Lower lobe of right lung (tissue), 2 donors: Measurements from ENCODE around the gene HDAC7. TPM values are rescaled to one million over a fixed set of nuclear protein-coding genes. Genes with fewer than 3 reads are reported as not detected.

Experiments used
- ATAC-seq, 2 donors: fragments of 200-7000 bp; cut with Tn5 transposase; one replicate each; pipeline ENCODE4 v1.9.1; 2020 to 2022; ENCODE audit warnings: mild to moderate bottlenecking in 2 of 2, moderate library complexity in 2 of 2
- DNase-seq: peaks from one replicate; pipeline ENCODE4 v3.0.0-alpha.2; 2020
- H3K27ac ChIP-seq: fragments of 200-600 bp; one replicate; pipeline ENCODE4 v1.8.0; 2022
- H3K27me3 ChIP-seq: fragments of 200-600 bp; one replicate; pipeline ENCODE4 v1.8.0; 2022; ENCODE audit warnings: low read depth
- H3K36me3 ChIP-seq: fragments of 200-600 bp; one replicate; pipeline ENCODE4 v1.8.0; 2022; ENCODE audit warnings: mild to moderate bottlenecking
- H3K4me1 ChIP-seq: fragments of 200-600 bp; one replicate; pipeline ENCODE4 v1.8.0; 2022
- H3K4me3 ChIP-seq: fragments of 200-600 bp; one replicate; pipeline ENCODE4 v1.8.0; 2022; ENCODE audit warnings: mild to moderate bottlenecking
- H3K9me3 ChIP-seq: fragments of 200-600 bp; one replicate; pipeline ENCODE4 v1.8.0; 2022
- intact Hi-C: fragments of 100-400 bp; cut with DNase I; formaldehyde crosslinking; loops from one replicate; pipeline ENCODE4 v1.11.0; 2022
- total RNA-seq: library from RNA; stranded (reverse); fragmentation: NEBNext Ultra II Directional; extraction: Animal tissue kit (Norgen Biotek cat#: 25700); gene quantifications from one replicate; pipeline ENCODE4 v1.2.1, GENCODE V29; 2021
- TF ChIP-seq, protein P1 (sequence below): fragments of 200-600 bp; IDR thresholded peaks from one replicate; pipeline ENCODE4 v1.8.0; 2022; ENCODE audit warnings: antibody characterized with exemption, mild to moderate bottlenecking
- donor health status: DM: no; HTN: yes; CAD: no; lungs with severe emphysema.

Gene HDAC7
- total RNA-seq, 1 donor from 2014 or later, result 104 TPM

DNA sequence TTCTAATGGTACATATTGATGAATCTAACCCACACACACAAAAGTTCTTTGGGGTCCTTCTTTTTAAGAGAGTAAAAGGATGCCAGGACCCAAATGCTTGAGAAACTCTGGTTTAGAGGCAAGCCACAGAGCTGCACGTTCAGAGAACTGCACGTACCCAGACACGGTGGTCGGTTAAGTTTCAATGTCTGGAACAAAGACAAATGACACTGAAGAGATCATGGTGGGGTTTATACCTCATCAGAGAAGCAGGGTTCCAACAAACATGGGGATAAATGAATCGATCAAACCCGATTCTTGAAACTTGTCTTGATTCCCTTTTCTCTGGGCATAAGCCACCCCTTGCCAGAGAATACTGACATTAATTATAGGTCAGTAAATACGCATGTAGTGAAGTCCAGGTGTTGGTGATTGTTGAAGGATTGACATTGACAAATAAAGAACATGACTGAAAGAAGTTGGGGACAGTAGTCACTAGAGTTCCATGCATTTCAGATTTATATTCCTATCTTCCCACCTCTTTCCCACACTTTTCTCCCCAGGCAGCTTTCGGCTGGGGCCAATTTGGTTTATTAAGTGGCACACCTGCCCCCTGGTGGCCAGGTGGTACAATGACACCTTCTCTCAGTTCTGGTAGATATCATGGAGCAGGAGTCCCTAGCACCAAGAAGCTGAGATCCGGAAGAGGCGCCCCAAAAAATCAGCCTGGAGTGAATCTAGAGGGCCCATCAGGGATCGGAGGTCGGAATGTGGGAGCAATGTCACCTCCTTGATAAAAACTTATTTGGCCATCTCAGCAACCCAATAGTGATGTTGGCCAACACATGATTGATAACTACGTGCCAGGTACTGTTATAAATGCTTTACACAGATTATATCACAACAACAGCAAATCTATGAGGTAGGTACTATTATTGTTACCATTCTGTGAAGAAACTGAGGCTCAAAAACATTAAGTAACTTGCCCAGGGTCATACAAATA lies 17.8 kb upstream of the HDAC7 start:
- ATAC-seq (peak; percentile 78 to 83), DNase-seq (peak; percentile 75)
- no peaks in the 10 kb centered on the region for H3K27me3 ChIP-seq
- TF ChIP-seq, protein P1, sequence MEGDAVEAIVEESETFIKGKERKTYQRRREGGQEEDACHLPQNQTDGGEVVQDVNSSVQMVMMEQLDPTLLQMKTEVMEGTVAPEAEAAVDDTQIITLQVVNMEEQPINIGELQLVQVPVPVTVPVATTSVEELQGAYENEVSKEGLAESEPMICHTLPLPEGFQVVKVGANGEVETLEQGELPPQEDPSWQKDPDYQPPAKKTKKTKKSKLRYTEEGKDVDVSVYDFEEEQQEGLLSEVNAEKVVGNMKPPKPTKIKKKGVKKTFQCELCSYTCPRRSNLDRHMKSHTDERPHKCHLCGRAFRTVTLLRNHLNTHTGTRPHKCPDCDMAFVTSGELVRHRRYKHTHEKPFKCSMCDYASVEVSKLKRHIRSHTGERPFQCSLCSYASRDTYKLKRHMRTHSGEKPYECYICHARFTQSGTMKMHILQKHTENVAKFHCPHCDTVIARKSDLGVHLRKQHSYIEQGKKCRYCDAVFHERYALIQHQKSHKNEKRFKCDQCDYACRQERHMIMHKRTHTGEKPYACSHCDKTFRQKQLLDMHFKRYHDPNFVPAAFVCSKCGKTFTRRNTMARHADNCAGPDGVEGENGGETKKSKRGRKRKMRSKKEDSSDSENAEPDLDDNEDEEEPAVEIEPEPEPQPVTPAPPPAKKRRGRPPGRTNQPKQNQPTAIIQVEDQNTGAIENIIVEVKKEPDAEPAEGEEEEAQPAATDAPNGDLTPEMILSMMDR, result peak; percentile 90
- H3K9me3 ChIP-seq, result no peaks in the 10 kb centered on the region
- intact Hi-C loops, result no loop called here
- H3K27ac ChIP-seq, result no peak overlapping the region
- H3K4me1 ChIP-seq, result peaks cover 40% of the 10 kb centered on the region
- no peak overlapping the region for H3K4me3 ChIP-seq
- no peaks in the 10 kb centered on the region for H3K36me3 ChIP-seq

DNA sequence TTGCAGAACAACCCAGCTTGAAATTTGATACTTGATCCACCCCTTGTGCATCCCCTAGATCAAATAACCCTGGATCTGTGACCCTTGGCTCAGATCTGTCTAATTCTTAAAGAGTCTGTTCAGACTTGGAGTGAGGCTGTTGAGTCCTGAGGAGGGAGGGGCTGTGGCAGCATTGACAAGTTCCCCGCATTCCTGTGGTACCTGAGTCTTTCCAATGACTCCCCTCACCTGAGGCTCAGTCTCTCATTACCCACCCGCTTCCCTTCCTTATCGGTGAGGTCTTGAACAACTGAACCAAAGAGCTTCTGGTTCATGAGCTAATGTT lies 16.1 kb upstream of the HDAC7 start:
- peak overlapping the region; percentile 10 for H3K27ac ChIP-seq
- peak; percentile 45 to 64 for ATAC-seq

DNA sequence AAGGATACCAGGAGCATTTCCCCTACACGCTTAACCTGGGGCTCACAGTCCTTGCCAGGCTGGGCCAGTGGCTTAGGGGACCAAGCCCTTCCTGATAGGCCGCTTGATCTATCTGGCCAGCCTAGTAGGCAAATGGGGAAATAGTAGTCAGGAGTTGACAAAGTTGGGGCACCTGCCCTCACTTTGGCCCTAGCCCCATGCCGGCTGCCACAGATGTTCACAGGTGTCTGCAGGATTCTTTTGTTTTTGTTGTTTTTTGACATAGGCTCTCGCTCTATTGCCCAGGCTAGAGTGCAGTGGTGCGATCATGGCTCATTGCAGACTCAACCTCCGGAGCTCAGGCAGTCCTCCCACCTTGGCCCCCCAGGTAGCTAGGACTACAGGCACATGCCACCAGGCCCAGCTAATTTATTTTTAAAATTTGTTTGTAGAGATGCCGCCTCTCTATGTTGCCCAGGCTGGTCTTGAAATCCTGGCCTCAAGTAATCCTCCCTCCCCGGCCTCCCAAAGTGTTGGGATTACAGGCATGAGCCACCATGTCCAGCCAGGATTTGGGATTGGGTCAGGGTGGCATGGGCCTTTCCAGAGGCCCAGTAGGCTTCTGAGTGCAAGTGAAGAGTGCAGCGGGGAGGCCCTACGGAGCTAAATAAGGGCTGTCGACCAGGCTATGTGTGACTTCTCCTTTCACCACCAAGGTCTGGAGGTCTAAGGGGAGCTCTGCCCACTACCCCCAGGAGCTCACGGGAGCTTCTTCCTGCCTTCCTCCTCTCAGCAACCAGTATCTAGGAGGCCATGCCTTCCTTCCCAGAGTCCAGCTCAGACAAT lies 15.5 kb upstream of the HDAC7 start:
- intact Hi-C loops, result no loop called here
- no peaks in the 10 kb centered on the region for H3K36me3 ChIP-seq
- TF ChIP-seq, protein P1, result no peak
- no peaks in the 10 kb centered on the region for H3K9me3 ChIP-seq
- ATAC-seq (no peak), DNase-seq (no peak)
- no peak overlapping the region for H3K4me3 ChIP-seq
- H3K27me3 ChIP-seq, result no peaks in the 10 kb centered on the region
- H3K27ac ChIP-seq, result no peak overlapping the region
- H3K4me1 ChIP-seq, result peaks cover 41% of the 10 kb centered on the region

More for the DNA sequence above, 16.1 kb upstream of the HDAC7 start:
- TF ChIP-seq, protein P1, result no peak
- Histone ChIP-seq H3K9me3 (no peaks in the 10 kb centered on the region), H3K27me3 (no peaks in the 10 kb centered on the region), H3K4me3 (no peak overlapping the region), H3K4me1 (peaks cover 40% of the 10 kb centered on the region), H3K36me3 (no peaks in the 10 kb centered on the region)
- no peak for DNase-seq
- intact Hi-C loops, result no loop called here

DNA sequence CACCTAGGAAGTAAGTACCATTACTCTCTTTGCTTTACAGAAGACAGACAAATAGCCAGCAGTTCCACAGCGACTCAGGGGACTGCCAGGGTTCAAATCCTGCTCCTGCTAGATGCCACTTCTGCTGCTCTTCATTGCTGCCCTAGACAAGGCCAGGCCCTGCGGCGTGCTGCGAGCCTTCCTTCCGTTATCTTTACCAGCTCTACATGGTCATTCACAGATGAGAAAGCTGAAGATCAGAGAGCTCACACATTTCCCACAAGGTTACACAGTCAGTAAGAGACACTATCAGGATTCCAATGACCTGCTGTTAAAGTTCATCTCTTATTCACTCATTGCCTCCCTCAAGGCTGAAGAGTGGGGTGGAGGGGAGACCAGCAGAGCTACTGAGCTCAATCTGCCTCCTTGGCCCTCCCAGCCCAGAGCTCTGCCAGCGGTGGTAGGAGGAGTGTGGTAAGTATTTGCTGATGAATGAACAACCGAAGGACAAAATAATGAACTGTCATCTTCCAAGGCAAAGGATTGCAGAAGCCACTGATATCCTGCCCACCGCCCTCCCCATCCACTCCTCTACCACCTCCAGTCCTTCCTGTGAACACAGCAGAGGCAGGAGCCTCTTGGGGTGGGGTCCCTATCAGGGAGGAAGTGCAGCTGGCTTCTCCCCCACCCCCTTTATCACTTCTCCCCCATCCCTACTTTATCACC lies 14.6 kb upstream of the HDAC7 start:
- no peaks in the 10 kb centered on the region for H3K36me3 ChIP-seq
- no peaks in the 10 kb centered on the region for H3K27me3 ChIP-seq
- no peak for ATAC-seq
- intact Hi-C loops, result no loop called here
- TF ChIP-seq, protein P1, result no peak
- no peak overlapping the region for H3K27ac ChIP-seq
- H3K9me3 ChIP-seq, result no peaks in the 10 kb centered on the region
- H3K4me3 ChIP-seq, result no peak overlapping the region
- DNase-seq, result no peak
- H3K4me1 ChIP-seq, result peaks cover 49% of the 10 kb centered on the region

DNA sequence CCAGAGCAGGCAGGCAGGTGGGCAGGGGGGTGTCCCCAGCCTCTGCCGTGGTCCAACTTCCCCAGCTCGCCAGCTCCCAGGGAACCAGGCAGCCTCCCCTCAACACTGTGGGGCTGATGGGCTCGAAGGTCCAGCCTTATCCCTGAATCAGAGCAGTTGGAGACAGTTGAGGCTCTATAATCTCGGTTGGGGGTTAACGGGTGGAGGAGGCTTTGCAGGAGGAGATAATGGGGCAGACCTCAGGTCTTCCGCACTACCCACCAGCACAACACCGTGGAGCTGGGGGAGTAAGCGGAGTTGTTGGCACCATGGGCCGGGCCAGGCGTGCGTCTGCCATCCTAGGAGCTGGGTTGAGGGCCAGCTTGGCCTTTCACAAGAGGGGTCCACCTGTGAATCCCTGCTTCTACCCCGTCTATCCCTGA lies 13.9 kb upstream of the HDAC7 start:
- DNase-seq, result no peak
- Histone ChIP-seq H3K36me3 (no peaks in the 10 kb centered on the region), H3K4me3 (no peak overlapping the region), H3K27me3 (no peaks in the 10 kb centered on the region), H3K9me3 (no peaks in the 10 kb centered on the region), H3K27ac (no peak overlapping the region), H3K4me1 (peaks cover 57% of the 10 kb centered on the region)
- ATAC-seq, result no peak
- intact Hi-C loops, result no loop called here
- TF ChIP-seq, protein P1, result no peak
